H1 (cell line): ENCODE measurements around the gene GAP43. TPM values are rescaled to one million over a fixed set of nuclear protein-coding genes. Genes with fewer than 3 reads are reported as not detected.

Experiments used
- ATF3 ChIP-seq: IDR thresholded peaks from 2 replicates; pipeline ENCODE4 v1.6.1; 2011; ENCODE audit warnings: low read depth, mild to moderate bottlenecking, low read length; ENCODE audit not compliant: insufficient read depth
- BACH1 ChIP-seq: IDR thresholded peaks from 2 replicates; pipeline ENCODE4 v1.6.1; 2012; ENCODE audit warnings: low read length, improper control_type of control experiment
- BCL11A ChIP-seq, 2 experiments: IDR thresholded peaks; one replicate each; pipeline ENCODE4 v1.6.1; 2011; ENCODE audit warnings: low read depth in 2 of 2, low read length in 2 of 2, mild to moderate bottlenecking in 2 of 2
- CHD7 ChIP-seq: fragments of 300-600 bp; sonication (generic); IDR thresholded peaks from 2 replicates; pipeline ENCODE4 v1.7.1; 2012; ENCODE audit warnings: low read length, moderate library complexity, mild to moderate bottlenecking, inconsistent platforms; ENCODE audit not compliant: insufficient replicate concordance
- GABPA ChIP-seq: IDR thresholded peaks from 2 replicates; pipeline ENCODE4 v1.6.1; 2011; ENCODE audit warnings: mild to moderate bottlenecking, low read length, moderate library complexity, borderline replicate concordance; ENCODE audit not compliant: insufficient read depth
- MAX ChIP-seq: IDR thresholded peaks from 2 replicates; pipeline ENCODE4 v1.6.1; 2012; ENCODE audit warnings: inconsistent platforms
- NRF1 ChIP-seq: IDR thresholded peaks from 2 replicates; pipeline ENCODE4 v1.6.1; 2011; ENCODE audit warnings: mild to moderate bottlenecking, low read depth, low read length, improper control_type of control experiment
- RXRA ChIP-seq: IDR thresholded peaks from 2 replicates; pipeline ENCODE4 v1.6.1; 2011; ENCODE audit warnings: low read depth, mild to moderate bottlenecking, low read length, moderate library complexity; ENCODE audit not compliant: insufficient read depth
- SAP30 ChIP-seq: fragments of 300-600 bp; sonication (generic); IDR thresholded peaks from 2 replicates; pipeline ENCODE4 v1.7.1; 2012; ENCODE audit warnings: low read length, moderate library complexity, mild to moderate bottlenecking, inconsistent platforms; ENCODE audit not compliant: insufficient read depth, insufficient replicate concordance
- SIX5 ChIP-seq: IDR thresholded peaks from 2 replicates; pipeline ENCODE4 v1.6.1; 2011; ENCODE audit warnings: mild to moderate bottlenecking, low read depth, low read length
- polyA plus RNA-seq, 7 experiments: library from polyadenylated mRNA; depleted of rRNA in 3 of 7; stranded (reverse) in 5 of 7; unstranded in 2 of 7; fragments of >200 nt in 5 of 7; fragments of 200-250 nt in 2 of 7; gene quantifications; 1 replicate in 5 of 7; 2 replicates in 1 of 7; 4 replicates in 1 of 7; pipeline versions ENCODE4 v1.2.1 to v1.2.3, GENCODE V29; 2011 to 2013; ENCODE audit warnings: missing spikeins in 2 of 7, mixed read lengths in 2 of 7
- total RNA-seq: library from RNA; stranded (reverse); fragmentation: NEBNext Ultra II Directional; extraction: Animal tissue kit (Norgen Biotek cat#: 25700); gene quantifications from 2 replicates; pipeline ENCODE4 v1.2.1, GENCODE V29; 2021

GAP43 gene
- total and polyA plus RNA-seq, 2 of the 8 experiments (the other 6 are each of a cell fraction or from before 2014, with no cell fraction given) = 11.2 to 21.9 TPM

GRCh38 chr3:115658032-115658336 is 34.7 kb downstream of the GAP43 start (continued):
- TF ChIP-seq GABPA = no peak
- no peak for TF ChIP-seq MAX
- no peak for TF ChIP-seq RXRA
- TF ChIP-seq CHD7 = no peak
- no peak for TF ChIP-seq BCL11A (IDR thresholded peaks at IDR 0.05; ENCODE audit: low read depth in 2 of 2, low read length in 2 of 2)
- TF ChIP-seq ATF3 = no peak
- TF ChIP-seq SIX5 = no peak
- no peak for TF ChIP-seq BACH1
- TF ChIP-seq NRF1 = no peak
- no peak for TF ChIP-seq SAP30
